Measurements from ENCODE around the gene PDZRN3. TPM values are rescaled to one million over a fixed set of nuclear protein-coding genes. Genes with fewer than 3 reads are reported as not detected.

Gene PDZRN3
- total RNA-seq, 1 experiment from 2014 or later: 5.9 TPM

DNA sequence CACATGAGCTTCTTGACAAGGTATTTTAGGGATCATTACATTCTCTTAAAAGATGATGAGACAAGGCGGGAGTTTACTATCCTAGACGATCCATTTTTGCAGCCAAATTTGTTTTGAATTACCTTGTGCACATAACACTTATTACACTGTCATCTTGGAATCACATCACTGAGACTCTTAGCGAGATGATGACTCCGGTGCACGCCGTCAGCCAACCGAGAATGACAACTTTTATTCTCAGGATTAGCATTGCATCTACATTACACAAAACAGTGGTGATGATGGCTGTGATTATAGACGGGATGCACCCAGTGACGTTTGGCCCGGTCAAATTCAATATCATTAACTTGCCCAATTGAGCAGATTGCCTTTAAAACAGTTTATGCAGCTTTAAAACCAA, 216.1 kb downstream of the PDZRN3 start:
- WGBS (ENCODE audit: extremely low coverage, insufficient read length, low lambda C conversion rate): no CpG with 5 or more reads among the region's 10 CpGs
- no peaks in the 10 kb centered on the region for H3K27me3 ChIP-seq (ENCODE audit: insufficient read depth, low read length)

More for the DNA sequence above, 216.1 kb downstream of the PDZRN3 start:
- Histone ChIP-seq H4K5ac (ENCODE audit: insufficient read length, low read depth, low read length) (no peak overlapping the region), H3K27ac (ENCODE audit: insufficient read length, low read depth, low read length) (no peak overlapping the region), H3K4me1 (ENCODE audit: insufficient read depth, low read length) (no peaks in the 10 kb centered on the region), H3K4ac (ENCODE audit: low read depth, low read length) (no peak overlapping the region), H3K56ac (ENCODE audit: insufficient read length, low read depth, low read length) (no peak overlapping the region), H2BK12ac (ENCODE audit: insufficient read length, low read depth, low read length) (no peak overlapping the region), H2BK15ac (ENCODE audit: low read depth, low read length) (no peak overlapping the region), H3T11ph (ENCODE audit: low read length) (no peak overlapping the region), H3K9me3 (ENCODE audit: control insufficient read depth, low read depth, low read length) (no peaks in the 10 kb centered on the region), H4K8ac (replicated peaks; ENCODE audit: insufficient read length, low read depth, low read length) (no peak overlapping the region), H2BK120ac (ENCODE audit: low read depth, low read length, poor library complexity, severe bottlenecking) (no peak overlapping the region), H3K4me2 (ENCODE audit: insufficient read depth, insufficient read length, low read length) (no peak overlapping the region), H3K9ac (ENCODE audit: extremely low read depth, insufficient read length, low read length) (no peak overlapping the region), H3K23ac (ENCODE audit: insufficient read length, low read depth, low read length) (no peak overlapping the region), H4K91ac (ENCODE audit: insufficient read length, low read depth, low read length) (no peak overlapping the region), H2BK20ac (ENCODE audit: low read depth, low read length, poor library complexity, severe bottlenecking) (no peak overlapping the region), H3K14ac (ENCODE audit: insufficient read depth, low read length) (no peak overlapping the region), H3K18ac (ENCODE audit: insufficient read length, low read depth, low read length) (no peak overlapping the region), H2AK5ac (ENCODE audit: insufficient read length, low read length) (no peak overlapping the region), H3K79me2 (ENCODE audit: insufficient read depth, low read length) (no peaks in the 10 kb centered on the region), H4K20me1 (ENCODE audit: control insufficient read depth, insufficient read depth, insufficient read length) (no peaks in the 10 kb centered on the region), H2AFZ (ENCODE audit: low read length) (no peak overlapping the region), H2BK5ac (ENCODE audit: insufficient read length, low read length) (no peak overlapping the region), H3K23me2 (ENCODE audit: insufficient read length, low read depth, low read length, poor library complexity, severe bottlenecking) (no peaks in the 10 kb centered on the region), H3K79me1 (ENCODE audit: insufficient read depth, low read depth, low read length, poor library complexity, severe bottlenecking) (no peaks in the 10 kb centered on the region)
- Mint-ChIP-seq H3K4me3 (no peak overlapping the region), H3K4me1 (peaks cover 11 to 13% of the 10 kb centered on the region in 2 experiments), H3K9me3 (no peaks in the 10 kb centered on the region), H3K27me3 (ENCODE audit: low read depth) (no peaks in the 10 kb centered on the region), H3K36me3 (ENCODE audit: insufficient read depth in 1 of 3, low read depth in 3 of 3) (peaks cover 0 to 5% (median under 1%) of the 10 kb centered on the region in 3 experiments; a peak in 3 of 7 replicates), H3K27ac (no peak overlapping the region)
- DNase-seq: no peak
- TF ChIP-seq, protein P1, sequence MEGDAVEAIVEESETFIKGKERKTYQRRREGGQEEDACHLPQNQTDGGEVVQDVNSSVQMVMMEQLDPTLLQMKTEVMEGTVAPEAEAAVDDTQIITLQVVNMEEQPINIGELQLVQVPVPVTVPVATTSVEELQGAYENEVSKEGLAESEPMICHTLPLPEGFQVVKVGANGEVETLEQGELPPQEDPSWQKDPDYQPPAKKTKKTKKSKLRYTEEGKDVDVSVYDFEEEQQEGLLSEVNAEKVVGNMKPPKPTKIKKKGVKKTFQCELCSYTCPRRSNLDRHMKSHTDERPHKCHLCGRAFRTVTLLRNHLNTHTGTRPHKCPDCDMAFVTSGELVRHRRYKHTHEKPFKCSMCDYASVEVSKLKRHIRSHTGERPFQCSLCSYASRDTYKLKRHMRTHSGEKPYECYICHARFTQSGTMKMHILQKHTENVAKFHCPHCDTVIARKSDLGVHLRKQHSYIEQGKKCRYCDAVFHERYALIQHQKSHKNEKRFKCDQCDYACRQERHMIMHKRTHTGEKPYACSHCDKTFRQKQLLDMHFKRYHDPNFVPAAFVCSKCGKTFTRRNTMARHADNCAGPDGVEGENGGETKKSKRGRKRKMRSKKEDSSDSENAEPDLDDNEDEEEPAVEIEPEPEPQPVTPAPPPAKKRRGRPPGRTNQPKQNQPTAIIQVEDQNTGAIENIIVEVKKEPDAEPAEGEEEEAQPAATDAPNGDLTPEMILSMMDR (conservative IDR thresholded peaks at IDR 0.05): no peak

Measured in H9 (cell line).